Mucosa of descending colon (tissue), 3 donors: ENCODE results near the gene GPD2. TPM values are rescaled to one million over a fixed set of nuclear protein-coding genes. Genes with fewer than 3 reads are reported as not detected.

Experiments used
- ATAC-seq: fragments of 200-7000 bp; cut with Tn5 transposase; one replicate; pipeline ENCODE4 v1.9.1; 2020; ENCODE audit warnings: mild to moderate bottlenecking, moderate library complexity
- DNase-seq, 3 donors: peaks; one replicate each; pipeline ENCODE4 v3.0.0-alpha.2; 2020
- H3K36me3 ChIP-seq: fragments of 200-600 bp; one replicate; pipeline ENCODE4 v1.8.0; 2021; ENCODE audit warnings: low read depth, mild to moderate bottlenecking
- H3K4me1 ChIP-seq: fragments of 200-600 bp; one replicate; pipeline ENCODE4 v1.8.0; 2021; ENCODE audit warnings: low read depth, mild to moderate bottlenecking
- H3K4me3 ChIP-seq: fragments of 200-600 bp; one replicate; pipeline ENCODE4 v1.8.0; 2021; ENCODE audit warnings: mild to moderate bottlenecking
- H3K9me3 ChIP-seq: fragments of 200-600 bp; one replicate; pipeline ENCODE4 v1.8.0; 2021; ENCODE audit warnings: mild to moderate bottlenecking
- intact Hi-C, 2 donors: fragments of 100-400 bp; cut with DNase I in 1 of 2; cut with micrococcal nuclease in 1 of 2; formaldehyde crosslinking; loops; one replicate each; pipeline versions ENCODE4 v1.11.0 to v1.11.1; 2022; cut with DNase I, micrococcal nuclease
- total RNA-seq, 3 donors: library from RNA; stranded (reverse); fragmentation: NEBNext Ultra II Directional in 2 of 3; extraction: Animal tissue kit (Norgen Biotek cat#: 25700) in 2 of 3; gene quantifications; one replicate each; pipeline versions ENCODE4 v1.2.1 to v1.2.4, GENCODE V29; 2021 to 2023
- TF ChIP-seq, protein P1 (sequence below): fragments of 200-600 bp; IDR thresholded peaks from one replicate; pipeline ENCODE4 v1.8.0; 2022; ENCODE audit warnings: antibody characterized with exemption, mild to moderate bottlenecking
- donor health status: DM: no; HTN: no; CAD: no; lungs with moderate emphysema.
- donor health status: DM: no; HTN: no; CAD: no.
- donor health status: DM: no; HTN: yes; CAD: no.

The GPD2 gene
- total RNA-seq, 3 donors from 2014 or later = 42.9 to 83.5 (median 77.9) TPM

DNA sequence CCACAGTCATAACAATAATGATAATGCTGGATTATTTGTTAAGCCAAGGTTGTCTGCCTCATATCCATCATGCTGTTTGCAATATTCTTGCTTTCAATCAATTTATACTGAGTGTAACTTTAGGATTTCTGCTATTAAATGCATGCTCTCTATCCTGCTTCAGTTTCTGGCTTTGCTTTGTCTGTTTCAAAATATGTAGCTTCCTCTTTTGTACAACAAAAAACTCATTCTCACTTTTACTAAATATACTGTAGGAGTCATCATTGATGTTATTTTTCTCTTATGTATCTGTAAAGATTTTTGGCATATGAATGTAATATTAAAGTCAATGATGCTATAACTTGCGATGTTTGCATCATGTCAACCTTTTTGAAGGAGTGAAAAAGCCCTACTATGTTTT is 149.3 kb downstream of the GPD2 start:
- intact Hi-C loops = loop anchor here in 1 of 2 donors (5.0 kb wide), 1 partner anchor 307 kb away; no protein-coding TSS in a partner anchor
- TF ChIP-seq, protein P1, sequence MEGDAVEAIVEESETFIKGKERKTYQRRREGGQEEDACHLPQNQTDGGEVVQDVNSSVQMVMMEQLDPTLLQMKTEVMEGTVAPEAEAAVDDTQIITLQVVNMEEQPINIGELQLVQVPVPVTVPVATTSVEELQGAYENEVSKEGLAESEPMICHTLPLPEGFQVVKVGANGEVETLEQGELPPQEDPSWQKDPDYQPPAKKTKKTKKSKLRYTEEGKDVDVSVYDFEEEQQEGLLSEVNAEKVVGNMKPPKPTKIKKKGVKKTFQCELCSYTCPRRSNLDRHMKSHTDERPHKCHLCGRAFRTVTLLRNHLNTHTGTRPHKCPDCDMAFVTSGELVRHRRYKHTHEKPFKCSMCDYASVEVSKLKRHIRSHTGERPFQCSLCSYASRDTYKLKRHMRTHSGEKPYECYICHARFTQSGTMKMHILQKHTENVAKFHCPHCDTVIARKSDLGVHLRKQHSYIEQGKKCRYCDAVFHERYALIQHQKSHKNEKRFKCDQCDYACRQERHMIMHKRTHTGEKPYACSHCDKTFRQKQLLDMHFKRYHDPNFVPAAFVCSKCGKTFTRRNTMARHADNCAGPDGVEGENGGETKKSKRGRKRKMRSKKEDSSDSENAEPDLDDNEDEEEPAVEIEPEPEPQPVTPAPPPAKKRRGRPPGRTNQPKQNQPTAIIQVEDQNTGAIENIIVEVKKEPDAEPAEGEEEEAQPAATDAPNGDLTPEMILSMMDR = no peak
- no peak for DNase-seq

DNA sequence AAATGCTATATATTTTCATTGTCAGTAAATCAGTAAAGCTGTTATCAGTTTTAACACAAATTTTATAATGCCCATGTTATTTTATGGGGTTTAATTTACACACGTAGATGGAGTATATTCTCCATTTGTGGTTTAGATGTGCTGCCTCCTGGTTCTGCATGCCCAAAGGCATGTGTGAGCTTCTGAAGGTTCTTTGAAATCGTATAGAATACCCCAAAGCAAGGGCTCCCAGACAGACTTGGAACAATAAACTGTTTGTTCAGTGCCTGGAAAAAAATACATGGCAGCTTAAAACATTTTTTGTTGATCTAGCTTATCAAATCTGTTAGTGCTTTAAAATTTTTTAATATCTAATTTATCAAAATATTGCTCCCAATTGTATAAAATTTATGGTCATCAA is 150.4 kb downstream of the GPD2 start:
- Histone ChIP-seq H3K4me1 (no peaks in the 10 kb centered on the region), H3K4me3 (no peak overlapping the region), H3K9me3 (no peaks in the 10 kb centered on the region), H3K36me3 (no peaks in the 10 kb centered on the region)
- no peak for ATAC-seq
- TF ChIP-seq, protein P1 = no peak
- no peak for DNase-seq
- intact Hi-C loops = loop anchor here in 1 of 2 donors (5.0 kb wide), 1 partner anchor 306 kb away; no protein-coding TSS in a partner anchor

More for the DNA sequence above, 149.3 kb downstream of the GPD2 start:
- Histone ChIP-seq H3K9me3 (no peaks in the 10 kb centered on the region), H3K4me3 (no peak overlapping the region), H3K36me3 (no peaks in the 10 kb centered on the region), H3K4me1 (no peaks in the 10 kb centered on the region)
- no peak for ATAC-seq

DNA sequence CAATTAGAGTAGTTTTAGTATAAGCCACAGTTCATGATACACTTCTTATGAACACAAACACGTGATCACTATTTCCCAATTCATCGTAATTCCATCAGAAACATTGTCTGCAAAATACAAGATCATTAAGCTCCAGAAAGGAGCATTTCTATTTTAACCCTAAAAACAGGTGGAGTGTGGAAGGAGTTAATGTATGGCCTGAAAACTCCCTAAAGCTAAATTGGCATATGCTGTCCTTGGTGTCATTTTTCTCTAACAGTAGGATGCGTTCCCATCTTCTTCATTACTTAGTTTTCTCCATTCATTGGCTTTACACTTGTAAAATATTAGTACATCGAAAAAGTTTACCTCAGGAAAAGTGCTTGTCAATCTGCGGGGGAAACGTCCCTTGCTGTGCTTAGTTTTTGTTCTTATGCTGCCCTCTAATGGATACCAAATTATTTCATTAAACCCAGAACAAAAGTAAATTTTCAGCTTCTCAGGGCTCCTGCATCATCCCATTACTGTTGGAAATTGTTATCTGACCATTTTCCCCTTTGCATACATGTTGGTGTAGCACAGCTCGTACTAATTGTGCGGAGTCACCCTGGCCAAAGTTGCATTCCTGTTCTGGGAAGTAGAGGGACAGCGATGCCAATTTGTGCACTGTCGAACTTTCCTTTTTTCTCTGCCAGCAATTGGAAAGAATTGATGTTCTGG is 153.4 kb downstream of the GPD2 start:
- Histone ChIP-seq H3K4me1 (no peaks in the 10 kb centered on the region), H3K9me3 (no peaks in the 10 kb centered on the region), H3K4me3 (no peak overlapping the region), H3K36me3 (no peaks in the 10 kb centered on the region)
- intact Hi-C loops = loop anchor here in 1 of 2 donors (5.0 kb wide), 1 partner anchor 303 kb away; no protein-coding TSS in a partner anchor
- TF ChIP-seq, protein P1 = no peak
- DNase-seq (peak in 1 of 3 donors; percentile 20), ATAC-seq (peak; percentile 49)

DNA sequence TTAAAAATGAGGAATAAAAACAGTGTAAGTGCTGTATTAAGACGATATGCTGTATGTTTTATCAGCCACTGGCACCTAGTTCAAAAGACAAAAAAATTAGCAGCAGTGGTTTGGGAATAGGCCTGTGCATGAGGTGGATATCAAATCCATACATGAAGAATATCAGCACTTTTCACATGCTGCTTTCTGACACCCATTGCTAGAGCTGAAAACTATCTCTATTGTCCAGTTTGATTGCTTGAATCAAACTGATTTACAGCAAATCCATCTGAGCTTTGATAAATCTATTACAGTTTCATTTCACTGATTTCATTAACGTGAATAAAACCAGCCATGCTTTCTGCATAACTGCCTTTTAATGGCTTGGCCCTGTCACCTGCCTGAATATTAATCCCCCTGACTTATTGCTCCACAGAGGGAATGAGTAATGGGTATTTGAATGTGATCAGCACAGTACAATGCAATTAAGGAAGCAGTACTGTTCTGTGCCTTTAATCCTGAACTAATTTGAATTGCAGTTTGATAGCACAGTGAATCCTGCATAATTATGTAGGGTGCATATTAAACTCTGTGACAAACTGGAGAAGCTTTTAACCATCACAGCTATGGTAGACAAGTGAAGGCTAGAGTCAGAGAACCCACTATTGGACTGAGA is 154.0 kb downstream of the GPD2 start:
- intact Hi-C loops = no loop called here
- Histone ChIP-seq H3K9me3 (no peaks in the 10 kb centered on the region), H3K36me3 (no peaks in the 10 kb centered on the region), H3K4me1 (no peaks in the 10 kb centered on the region), H3K4me3 (no peak overlapping the region)
- ATAC-seq (no peak), DNase-seq (no peak)
- TF ChIP-seq, protein P1 = no peak

DNA sequence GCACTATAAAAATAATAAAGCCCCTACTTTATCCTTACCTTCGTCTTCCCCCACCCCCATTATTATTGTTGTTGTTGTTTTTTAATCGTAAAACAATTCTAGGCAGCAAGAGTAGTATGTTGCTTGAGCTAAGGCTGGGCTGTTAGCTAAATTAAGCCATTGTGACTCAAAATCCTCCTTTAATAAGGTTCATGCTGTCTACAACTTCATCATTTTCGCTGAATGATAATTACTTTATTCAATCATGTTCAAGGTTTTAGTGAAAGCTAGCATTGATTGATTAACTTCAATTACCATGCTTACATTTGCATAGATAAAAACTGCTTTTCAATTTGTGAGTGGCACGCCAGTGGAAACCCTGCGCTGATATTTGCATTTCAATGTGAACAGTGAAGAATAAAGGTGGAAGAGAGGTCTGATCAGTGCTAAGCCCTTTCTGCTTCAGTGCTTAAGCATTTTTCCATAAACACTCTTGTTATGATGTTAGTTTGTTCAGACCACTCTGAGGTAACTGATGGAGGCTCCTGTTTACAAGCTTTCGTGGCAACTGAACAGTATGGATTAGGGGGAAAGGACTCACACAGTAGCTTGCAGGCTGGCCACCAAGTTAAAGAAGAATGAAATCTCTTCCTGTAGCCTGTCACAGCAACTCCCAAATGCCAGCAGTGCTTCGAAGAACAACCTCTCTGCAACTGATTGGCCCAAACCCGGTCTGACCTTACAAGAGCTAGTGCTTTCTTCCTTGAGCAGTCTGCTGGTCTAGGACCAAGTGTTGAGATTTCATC is 156.8 kb downstream of the GPD2 start:
- intact Hi-C loops = no loop called here
- no peaks in the 10 kb centered on the region for H3K36me3 ChIP-seq
- ATAC-seq (no peak), DNase-seq (no peak)
- no peak overlapping the region for H3K4me3 ChIP-seq
- no peaks in the 10 kb centered on the region for H3K9me3 ChIP-seq
- TF ChIP-seq, protein P1 = no peak
- H3K4me1 ChIP-seq = no peaks in the 10 kb centered on the region
